Activated CD8-positive, alpha-beta T cell treated with anti-CD3 and anti-CD28 coated beads, Interleukin-2, amount 10 ng/mL, durations not matched to agents 7 days and 5 days (primary cell): Measurements from ENCODE around the gene TMEM158. TPM values are rescaled to one million over a fixed set of nuclear protein-coding genes. Genes with fewer than 3 reads are reported as not detected.
A peak's percentile ranks its signal among the peaks of the same experiment; 100 is the strongest.

Source experiments
- ATAC-seq: fragments of 150-1000 bp; cut with Tn5 transposase; one replicate; pipeline ENCODE4 v1.10.0; 2021; ENCODE audit warnings: moderate library complexity
- CTCF ChIA-PET: fragments of 350-600 bp; sonication (Branson Sonifier 250); formaldehyde crosslinking; loops from one replicate; lab custom pipeline; 2021; ENCODE audit warnings: antibody characterized with exemption; lab: Charles Lee
- POLR2A ChIA-PET: fragments of 350-600 bp; sonication (Branson Sonifier 250); formaldehyde crosslinking; loops from one replicate; lab custom pipeline; 2021; ENCODE audit warnings: antibody characterized with exemption; lab: Charles Lee
- DNase-seq: peaks from one replicate; pipeline ENCODE4 v3.0.0-alpha.2; 2020
- H3K27ac Mint-ChIP-seq: one replicate; pipeline ENCODE4 v1.8.0; 2021; ENCODE audit warnings: mild to moderate bottlenecking, mixed read lengths
- H3K27me3 Mint-ChIP-seq: one replicate; pipeline ENCODE4 v1.8.0; 2021; ENCODE audit warnings: low read depth, mixed read lengths
- H3K36me3 Mint-ChIP-seq: one replicate; pipeline ENCODE4 v1.8.0; 2021; ENCODE audit warnings: low read depth, mixed read lengths
- H3K4me1 Mint-ChIP-seq: one replicate; pipeline ENCODE4 v1.8.0; 2021; ENCODE audit warnings: low read depth, mixed read lengths
- H3K4me3 Mint-ChIP-seq: one replicate; pipeline ENCODE4 v1.8.0; 2021; ENCODE audit warnings: mild to moderate bottlenecking, mixed read lengths
- H3K9me3 Mint-ChIP-seq: one replicate; pipeline ENCODE4 v1.8.0; 2022; ENCODE audit warnings: mixed read lengths; ENCODE audit not compliant: insufficient read depth
- total RNA-seq, 2 experiments: library from RNA; stranded (reverse); gene quantifications; one replicate each; pipeline ENCODE4 v1.2.3, GENCODE V29; 2021

TMEM158 gene
- total RNA-seq, 2 experiments from 2014 or later = 0.13 to 0.24 TPM

DNA sequence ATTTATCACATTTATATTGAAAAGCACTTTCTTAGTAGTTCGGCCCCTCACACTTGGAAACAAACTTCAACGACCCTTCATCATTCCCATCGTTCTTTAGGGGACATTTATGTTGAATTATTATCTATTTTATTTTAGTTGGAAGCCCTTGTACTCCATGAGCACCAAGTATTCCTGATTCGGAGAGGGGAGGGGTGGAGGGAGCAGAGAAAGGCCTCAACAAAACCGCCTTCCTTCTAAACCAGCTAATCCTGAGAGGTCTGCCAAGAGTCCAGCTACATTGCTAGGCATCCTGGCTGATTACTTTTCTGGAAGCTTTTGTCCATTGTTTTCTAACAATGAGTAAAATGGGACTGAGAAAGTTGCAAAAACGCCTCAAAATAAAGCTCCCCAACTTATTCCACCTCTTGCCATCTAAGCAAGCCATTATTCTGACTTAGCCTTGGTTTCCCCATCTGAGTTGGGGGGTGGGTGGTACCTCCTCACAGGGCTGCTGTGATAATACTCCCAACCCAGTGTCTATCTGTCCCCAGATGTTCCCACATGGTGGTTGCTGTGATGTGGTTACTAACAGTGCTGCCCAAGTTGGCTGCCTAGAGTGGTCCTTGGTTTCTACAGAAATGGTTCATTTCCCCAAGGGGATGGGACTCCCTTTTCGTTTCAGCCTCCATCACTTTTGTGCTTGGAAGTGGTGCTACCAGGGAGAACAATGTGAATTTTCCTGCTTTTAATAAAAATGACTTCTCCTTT lies 1.2 kb upstream of the TMEM158 start:
- no peak for DNase-seq
- peaks cover 3% of the 10 kb centered on the region for H3K36me3 Mint-ChIP-seq
- peak overlapping the region; percentile 53 for H3K4me3 Mint-ChIP-seq
- CTCF ChIA-PET = interaction anchor here (0.7 to 2.7 kb wide), 2 partner anchors 16 to 185 kb away, joined by 3 to 10 read pairs; no protein-coding TSS in a partner anchor
- H3K9me3 Mint-ChIP-seq = no peaks in the 10 kb centered on the region
- POLR2A ChIA-PET = no interaction called here
- H3K27ac Mint-ChIP-seq = no peak overlapping the region
- H3K4me1 Mint-ChIP-seq = peaks cover 11% of the 10 kb centered on the region
- peaks cover 70% of the 10 kb centered on the region for H3K27me3 Mint-ChIP-seq
- no peak for ATAC-seq

DNA sequence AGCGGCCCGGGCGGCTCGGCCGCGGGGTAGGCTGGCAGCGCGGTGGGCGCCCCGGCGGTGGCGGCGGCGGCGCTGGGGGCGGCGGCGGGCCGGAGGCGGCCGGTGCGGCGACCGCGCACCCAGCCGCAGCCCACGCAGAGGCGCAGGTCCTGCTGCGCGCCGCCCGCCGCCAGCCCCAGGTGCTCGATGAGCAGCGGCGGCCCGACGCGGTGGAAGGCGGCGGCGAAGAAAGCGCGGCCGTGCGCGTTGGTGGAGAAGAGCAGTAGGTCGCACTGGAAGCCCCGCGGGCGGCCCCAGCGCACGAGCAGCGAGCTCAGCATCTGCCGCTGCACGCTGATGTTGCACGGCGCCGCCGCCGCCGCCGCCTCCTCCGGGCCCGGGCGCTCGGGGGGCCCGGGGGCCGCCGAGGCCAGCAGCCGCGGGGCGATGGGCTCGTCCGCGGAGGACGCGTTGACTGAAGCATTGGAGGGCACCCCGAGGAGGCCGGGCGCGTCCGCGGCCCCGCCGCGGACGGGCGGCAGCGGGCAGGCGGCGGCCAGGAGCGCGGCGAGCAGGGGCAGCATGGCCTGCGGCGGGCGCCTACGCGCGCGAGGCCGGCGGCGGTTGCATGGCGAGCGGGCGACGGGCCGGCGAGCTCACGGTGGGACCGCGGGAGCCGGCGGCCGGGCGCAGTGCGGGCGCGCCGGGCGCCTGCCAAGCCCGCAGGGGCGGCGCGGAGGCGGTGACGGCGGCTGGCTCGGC lies 452 bp downstream of the TMEM158 start:
- peaks cover 11% of the 10 kb centered on the region for H3K4me1 Mint-ChIP-seq
- H3K36me3 Mint-ChIP-seq = peaks cover 3% of the 10 kb centered on the region
- DNase-seq = peak; percentile 56
- peaks cover 71% of the 10 kb centered on the region for H3K27me3 Mint-ChIP-seq
- no peak overlapping the region for H3K4me3 Mint-ChIP-seq
- CTCF ChIA-PET = interaction anchor here (0.7 to 2.7 kb wide), 3 partner anchors 184 to 190 kb away, joined by 3 to 10 read pairs (median 6); no protein-coding TSS in a partner anchor
- no peaks in the 10 kb centered on the region for H3K9me3 Mint-ChIP-seq
- POLR2A ChIA-PET = no interaction called here
- peak; percentile 65 for ATAC-seq
- no peak overlapping the region for H3K27ac Mint-ChIP-seq

DNA sequence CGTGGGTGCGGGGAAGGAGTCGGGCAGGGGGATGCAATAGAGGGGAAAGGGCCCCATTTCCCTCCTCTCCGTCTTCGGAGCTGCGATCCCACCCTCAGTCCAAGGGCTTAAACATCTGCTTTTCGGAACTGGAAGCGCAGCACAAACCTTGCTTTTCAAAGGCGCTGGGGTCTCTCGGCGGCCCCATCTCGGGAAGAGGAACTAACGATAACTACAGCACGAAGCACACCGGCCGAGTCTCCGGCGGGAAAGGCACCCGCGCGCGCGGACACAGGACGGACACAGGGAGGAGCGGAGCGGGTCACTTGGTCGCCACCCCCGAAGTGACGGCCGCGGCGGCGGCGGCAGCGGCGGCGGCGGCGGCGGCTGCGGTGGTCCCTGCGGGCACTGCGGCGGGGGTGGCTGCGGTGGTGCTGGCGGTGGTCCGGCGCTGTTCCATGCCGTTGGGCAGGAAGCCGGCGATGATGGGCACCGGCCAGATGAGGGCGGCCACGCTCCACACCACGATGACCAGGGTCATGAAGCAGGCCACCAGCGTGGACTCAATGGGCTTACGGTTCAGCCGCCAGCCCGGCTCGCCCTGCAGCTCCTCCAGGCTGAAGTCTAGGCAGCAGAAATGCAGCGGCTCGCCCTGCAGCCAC lies 1.1 kb downstream of the TMEM158 start:
- ATAC-seq = peak; percentile 6
- DNase-seq = peak; percentile 45
- POLR2A ChIA-PET = no interaction called here

DNA sequence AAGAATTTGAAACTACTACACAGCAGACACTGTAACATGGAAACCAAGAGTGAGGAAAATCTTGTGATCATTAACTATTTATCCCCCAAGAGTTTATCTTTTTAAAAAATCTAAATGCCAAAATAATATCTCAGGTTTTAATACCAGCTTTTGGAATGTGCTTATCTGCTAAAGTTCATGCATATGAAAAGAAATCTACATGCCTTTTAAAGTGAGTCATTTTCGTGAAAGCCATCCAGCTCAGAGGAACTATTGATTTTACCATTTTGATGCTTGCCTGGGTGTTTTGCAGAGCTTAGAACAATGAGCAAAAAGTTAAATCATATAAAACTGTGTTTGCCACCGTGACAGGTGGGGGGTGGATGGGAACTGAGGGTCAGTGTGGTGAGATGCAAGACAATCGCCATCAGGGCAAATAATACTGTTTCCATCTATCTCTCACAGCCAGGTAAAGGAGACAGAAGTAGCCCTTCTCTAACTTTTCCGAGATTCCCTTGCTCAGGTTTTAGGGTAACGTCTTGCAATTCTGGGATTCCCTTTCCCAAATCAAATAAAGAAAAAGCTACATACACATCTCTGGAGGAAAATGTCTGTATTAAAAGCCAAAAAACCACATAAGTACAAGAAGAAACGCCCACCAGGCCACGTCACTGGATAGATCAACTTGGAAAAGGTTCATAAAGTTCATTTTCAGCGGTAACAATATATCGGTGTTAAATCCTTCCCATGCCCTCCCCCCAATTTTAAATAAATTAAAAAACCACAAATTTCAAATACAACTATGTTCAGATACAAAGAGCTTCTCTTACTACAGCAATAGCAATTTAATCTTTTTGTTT lies 2.0 kb downstream of the TMEM158 start:
- Mint-ChIP-seq H3K4me1 (peaks cover 11% of the 10 kb centered on the region), H3K27me3 (peaks cover 64% of the 10 kb centered on the region), H3K36me3 (peaks cover 3% of the 10 kb centered on the region), H3K9me3 (no peaks in the 10 kb centered on the region), H3K27ac (no peak overlapping the region), H3K4me3 (peak overlapping the region; percentile 45)
- ATAC-seq (no peak), DNase-seq (no peak)
- CTCF ChIA-PET = interaction anchor here (0.8 to 2.4 kb wide), 8 partner anchors 13 to 469 kb away, joined by 3 to 16 read pairs (median 4); no protein-coding TSS in a partner anchor
- POLR2A ChIA-PET = no interaction called here

More for the DNA sequence above, 1.1 kb downstream of the TMEM158 start:
- CTCF ChIA-PET = interaction anchor here (0.7 to 2.7 kb wide), 8 partner anchors 14 to 468 kb away, joined by 3 to 12 read pairs (median 4); no protein-coding TSS in a partner anchor
- Mint-ChIP-seq H3K9me3 (no peaks in the 10 kb centered on the region), H3K36me3 (peaks cover 3% of the 10 kb centered on the region), H3K4me1 (peaks cover 11% of the 10 kb centered on the region), H3K4me3 (peak overlapping the region; percentile 68), H3K27ac (peak overlapping the region; percentile 69), H3K27me3 (peaks cover 72% of the 10 kb centered on the region)

DNA sequence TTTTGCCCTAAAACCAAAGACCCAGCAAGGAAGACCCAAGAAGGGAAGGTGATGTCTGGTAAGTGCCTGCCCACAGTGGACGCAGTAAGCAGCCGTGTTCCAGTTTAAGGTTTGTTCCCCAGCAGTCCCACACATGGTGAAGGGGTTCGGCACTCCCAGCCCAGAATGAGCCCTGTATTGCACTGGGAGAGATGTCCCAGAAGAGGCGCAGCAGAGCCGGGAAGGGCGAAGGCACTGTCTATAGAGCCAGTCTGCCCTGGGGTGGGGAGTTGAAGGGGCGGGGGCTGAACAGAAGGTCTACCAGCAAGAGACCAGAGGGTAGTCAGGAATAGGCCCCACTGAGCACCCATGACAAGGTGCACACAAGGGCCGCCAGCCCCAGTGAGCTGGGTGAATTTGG lies 6.4 kb downstream of the TMEM158 start:
- Mint-ChIP-seq H3K36me3 (peaks cover under 1% of the 10 kb centered on the region), H3K4me1 (peaks cover 7% of the 10 kb centered on the region), H3K4me3 (no peak overlapping the region), H3K27me3 (peaks cover 58% of the 10 kb centered on the region), H3K27ac (no peak overlapping the region), H3K9me3 (no peaks in the 10 kb centered on the region)
- DNase-seq = no peak
- ChIA-PET POLR2A (no interaction called here), CTCF (interaction anchor here (1.0 to 3.4 kb wide), 3 partner anchors 179 to 440 kb away, joined by 3 to 10 read pairs (median 4); no protein-coding TSS in a partner anchor)
- ATAC-seq = no peak

DNA sequence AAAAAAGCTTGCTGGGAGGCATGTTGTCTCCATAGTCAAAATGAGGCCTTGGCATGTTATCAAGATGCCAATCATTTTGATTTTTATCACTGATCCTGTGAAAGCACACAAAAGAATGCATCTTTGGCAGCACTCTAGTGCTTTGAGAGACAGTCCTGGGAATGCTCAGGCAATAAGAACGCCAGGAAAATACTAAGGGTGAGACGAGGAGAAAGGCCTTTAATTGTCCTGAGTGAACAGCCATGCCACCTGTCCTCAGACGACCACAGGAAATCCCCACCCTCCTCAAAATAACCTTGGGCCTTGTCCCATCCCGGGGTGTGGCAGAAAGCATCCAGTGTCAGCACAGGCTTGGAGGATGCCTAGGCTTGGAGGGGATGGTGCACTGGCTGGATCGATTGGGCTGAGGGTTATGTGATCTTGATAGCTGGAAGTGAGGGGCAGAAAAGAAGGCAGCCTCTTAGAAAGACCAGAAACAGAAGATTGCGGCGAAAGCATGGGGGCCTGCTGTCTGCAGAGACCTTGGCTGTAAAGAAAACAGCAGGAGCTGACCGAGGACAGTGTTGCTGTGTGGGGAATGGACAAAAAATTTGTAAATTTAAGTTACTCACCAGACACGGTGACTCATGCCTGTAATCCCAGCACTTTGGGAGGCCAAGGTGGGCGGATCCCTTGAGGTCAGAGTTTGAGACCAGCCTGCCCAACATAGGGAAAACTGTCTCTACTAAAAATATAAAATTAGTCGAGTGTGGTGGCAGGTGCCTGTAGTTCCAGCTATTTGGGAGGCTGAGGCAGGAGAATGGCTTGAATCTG lies 7.3 kb downstream of the TMEM158 start:
- H3K4me3 Mint-ChIP-seq = no peak overlapping the region
- no peak for ATAC-seq
- no peak overlapping the region for H3K27ac Mint-ChIP-seq
- POLR2A ChIA-PET = no interaction called here
- no peak for DNase-seq
- H3K36me3 Mint-ChIP-seq = no peaks in the 10 kb centered on the region
- peaks cover 51% of the 10 kb centered on the region for H3K27me3 Mint-ChIP-seq
- CTCF ChIA-PET = interaction anchor here (0.6 to 3.4 kb wide), 4 partner anchors 9 to 181 kb away, joined by 4 to 10 read pairs (median 4); no protein-coding TSS in a partner anchor
- H3K4me1 Mint-ChIP-seq = peaks cover 11% of the 10 kb centered on the region
- H3K9me3 Mint-ChIP-seq = no peaks in the 10 kb centered on the region

DNA sequence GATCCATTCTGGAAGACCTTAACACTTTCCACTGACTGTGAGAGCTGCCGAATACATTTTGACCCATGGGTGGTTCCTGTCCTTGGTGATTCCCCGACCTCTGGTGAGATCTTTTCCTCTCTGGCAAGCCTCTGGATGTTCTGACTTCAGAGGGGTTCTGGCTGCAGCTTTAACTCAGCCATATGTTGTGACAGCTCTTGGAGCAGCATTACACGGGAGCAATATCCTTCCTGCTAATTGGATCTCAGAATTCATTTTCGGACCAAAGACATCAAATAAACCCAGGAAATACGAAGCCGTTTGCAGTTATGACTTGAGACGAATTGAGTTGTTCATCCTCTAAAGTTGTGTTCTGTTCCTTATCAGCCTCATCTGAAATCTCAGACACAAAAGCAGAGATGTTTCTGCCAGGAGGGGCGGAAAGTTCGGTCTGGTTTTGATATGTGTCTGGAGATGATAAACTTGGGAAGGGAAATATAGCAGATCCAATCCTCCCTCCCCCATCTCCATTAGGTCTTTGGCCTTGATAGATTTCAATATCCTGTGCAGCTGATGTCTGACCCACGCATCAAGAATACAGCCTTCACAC lies 10.0 kb downstream of the TMEM158 start:
- Mint-ChIP-seq H3K36me3 (no peaks in the 10 kb centered on the region), H3K4me3 (no peak overlapping the region), H3K27ac (no peak overlapping the region), H3K27me3 (peaks cover 40% of the 10 kb centered on the region), H3K9me3 (no peaks in the 10 kb centered on the region), H3K4me1 (peaks cover 12% of the 10 kb centered on the region)
- DNase-seq (no peak), ATAC-seq (no peak)
- ChIA-PET CTCF (interaction anchor here (2.4 to 3.4 kb wide), 2 partner anchors 175 to 178 kb away, joined by 10 to 17 read pairs; no protein-coding TSS in a partner anchor), POLR2A (no interaction called here)

DNA sequence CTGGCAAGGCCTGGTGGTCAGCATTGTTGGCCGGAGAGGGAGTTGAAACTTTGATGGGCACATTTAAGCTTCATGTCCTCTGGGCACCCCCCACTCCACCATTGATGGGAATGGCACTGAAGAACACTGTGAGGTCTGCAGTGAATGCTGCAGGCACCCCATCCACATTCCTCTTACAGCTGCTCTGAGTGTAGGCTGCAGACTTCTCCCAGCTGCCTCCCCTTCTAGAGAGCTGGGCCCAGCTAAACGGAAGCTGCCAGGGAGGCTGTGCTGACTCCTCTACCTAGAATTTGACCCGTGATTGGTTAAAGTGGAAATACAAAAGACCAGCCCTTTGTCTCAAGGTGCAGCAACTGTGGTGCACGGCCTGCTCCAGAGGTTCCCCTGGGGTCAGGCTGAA lies 10.6 kb downstream of the TMEM158 start:
- Mint-ChIP-seq H3K9me3 (no peaks in the 10 kb centered on the region), H3K27ac (no peak overlapping the region), H3K36me3 (no peaks in the 10 kb centered on the region), H3K27me3 (peaks cover 39% of the 10 kb centered on the region), H3K4me3 (no peak overlapping the region), H3K4me1 (peaks cover 17% of the 10 kb centered on the region)
- DNase-seq (no peak), ATAC-seq (no peak)
- CTCF ChIA-PET = interaction anchor here (0.9 to 2.4 kb wide), 2 partner anchors 174 to 295 kb away, joined by 3 to 17 read pairs; no protein-coding TSS in a partner anchor
- POLR2A ChIA-PET = no interaction called here

DNA sequence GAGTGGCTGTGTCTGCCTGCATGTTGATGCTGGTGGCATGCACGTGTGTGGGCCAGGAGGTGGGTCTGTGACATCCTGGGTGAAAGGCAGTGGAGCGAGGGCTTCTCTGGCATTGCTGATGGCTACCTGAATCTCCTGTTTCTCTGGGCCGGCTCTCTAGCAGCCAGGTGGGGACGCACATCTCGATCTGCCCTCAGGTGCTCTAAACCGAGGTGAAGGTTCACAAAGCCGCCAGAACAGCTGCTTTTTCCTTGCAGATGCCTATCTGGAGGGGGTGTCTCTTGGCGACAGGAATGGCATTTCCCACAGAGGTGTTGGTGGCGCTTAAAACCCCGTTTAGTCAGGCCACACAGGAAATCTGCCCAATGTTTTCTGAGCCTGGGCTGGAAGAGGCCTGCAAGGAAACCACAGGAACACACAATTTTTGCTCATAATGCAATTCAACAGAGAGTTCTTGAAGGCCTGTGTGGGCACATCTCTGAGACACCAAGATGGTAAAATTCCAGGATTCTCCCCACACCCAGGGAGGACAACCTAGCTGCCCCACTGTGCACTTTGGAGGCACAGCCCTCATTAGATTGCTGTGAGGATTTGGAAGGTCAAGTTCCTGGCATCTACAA lies 11.9 kb downstream of the TMEM158 start:
- Mint-ChIP-seq H3K4me3 (no peak overlapping the region), H3K36me3 (no peaks in the 10 kb centered on the region), H3K27ac (no peak overlapping the region), H3K9me3 (no peaks in the 10 kb centered on the region), H3K27me3 (peaks cover 39% of the 10 kb centered on the region), H3K4me1 (peaks cover 26% of the 10 kb centered on the region)
- POLR2A ChIA-PET = no interaction called here
- ATAC-seq (no peak), DNase-seq (no peak)
- CTCF ChIA-PET = interaction anchor here (10.5 kb wide), 1 partner anchor 172 kb away, joined by 386 read pairs; no protein-coding TSS in a partner anchor
